GM19395 (cell line): ENCODE data around the gene TRAM2.

ENCODE experiments used
- ATAC-seq: cut with Tn5 transposase; IDR thresholded peaks from one replicate; pipeline ENCODE4 v1.9.1; 2021; ENCODE audit warnings: mild to moderate bottlenecking, moderate library complexity; ENCODE audit not compliant: unreplicated experiment

The TRAM2 gene

GRCh38 chr6:52577022-52577777 lies at the start of gene TRAM2:
Gene TRAM2, minus strand, starts transcription at chr6:52577060. Its CDS starts 145 bp downstream, at chr6:52576915.
- peak; percentile 55 for ATAC-seq

DNA sequence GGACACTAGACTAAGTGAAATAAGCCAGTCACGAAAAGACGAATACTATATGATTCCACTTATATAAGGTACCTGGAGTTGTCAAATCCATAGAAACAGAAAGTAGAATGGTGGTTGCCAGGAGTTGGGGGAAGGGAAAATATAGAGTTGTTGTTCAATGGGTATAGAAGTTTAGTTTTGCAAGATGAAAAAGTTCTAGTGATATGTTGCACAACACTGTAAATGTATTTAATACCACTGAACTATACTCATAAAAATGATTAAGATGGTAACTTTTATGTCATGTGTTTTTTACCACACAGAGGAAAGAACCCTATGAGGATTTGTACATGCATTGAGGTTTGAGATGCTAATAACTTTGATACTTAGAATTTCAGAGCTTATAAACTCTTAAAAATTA lies 46.0 kb upstream of the TRAM2 start:
- no peak for ATAC-seq

- ATAC-seq, result no peak
Observed at GRCh38 chr6:52621631-52622030, 44.8 kb upstream of the TRAM2 start.

GRCh38 chr6:52620906-52621190 lies 44.0 kb upstream of the TRAM2 start:
- ATAC-seq, result no peak

DNA sequence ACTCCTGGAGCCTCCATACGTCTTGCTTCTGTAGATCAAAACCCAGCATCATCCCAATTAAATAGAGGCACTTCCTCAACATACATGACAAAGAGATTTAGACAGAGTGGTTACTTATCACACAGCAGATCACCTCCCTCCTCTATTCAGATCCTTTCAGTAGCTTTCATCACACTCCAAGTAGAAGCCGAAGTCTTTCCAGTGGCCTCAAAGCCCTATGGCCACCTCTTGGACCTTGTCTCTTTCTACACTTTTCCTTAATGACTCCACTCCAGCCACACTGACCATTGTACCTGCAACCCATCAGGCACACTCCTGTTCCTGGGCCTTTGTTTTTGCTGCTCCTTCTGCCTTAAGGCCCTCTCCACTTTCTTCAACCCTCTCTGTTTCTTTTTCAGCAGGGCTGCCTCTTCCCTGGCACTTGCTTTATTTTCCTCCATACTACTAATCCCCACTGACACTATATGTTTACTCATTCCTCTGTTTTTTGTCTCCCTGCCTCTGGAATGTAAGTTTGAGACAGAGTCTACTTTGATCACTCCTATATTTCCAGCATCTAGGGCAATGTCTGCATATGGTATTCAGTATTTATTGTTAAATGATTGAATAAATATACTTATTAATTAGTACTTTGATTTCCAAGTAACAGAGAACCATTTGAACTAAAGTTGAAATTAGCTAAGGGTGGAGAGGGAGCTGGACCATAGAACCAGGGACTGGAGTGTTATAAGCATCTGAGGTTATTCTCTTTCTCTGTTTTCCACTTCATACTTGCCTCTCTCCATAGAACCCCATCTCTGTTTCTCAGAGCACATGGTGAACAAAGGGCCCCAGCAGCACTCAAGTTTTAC lies 43.4 kb upstream of the TRAM2 start:
- no peak for ATAC-seq

- ATAC-seq, result no peak
Observed at GRCh38 chr6:52617087-52617486, 40.2 kb upstream of the TRAM2 start.

- no peak for ATAC-seq
Observed at GRCh38 chr6:52616059-52616690, 39.3 kb upstream of the TRAM2 start.

- no peak for ATAC-seq
Observed at GRCh38 chr6:52612336-52613054, 35.6 kb upstream of the TRAM2 start.

DNA sequence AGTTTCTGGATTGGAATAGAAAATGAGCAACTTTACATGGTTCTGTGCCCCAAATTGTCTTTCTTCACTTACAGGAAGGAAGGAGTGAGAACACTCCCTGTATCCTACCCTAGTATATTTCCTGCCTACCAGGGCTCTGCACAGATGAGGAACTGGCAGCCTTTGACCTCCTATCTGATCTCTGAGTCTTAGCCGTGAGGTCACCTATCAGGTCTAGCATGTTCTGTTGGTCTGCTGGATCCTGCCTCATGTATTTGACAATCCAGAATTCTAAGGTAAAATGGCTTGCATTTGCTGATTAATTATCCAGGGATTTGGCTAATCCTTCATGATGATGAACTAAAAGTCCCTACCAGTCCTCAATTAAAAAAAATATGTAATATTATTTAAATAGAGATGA lies 35.0 kb upstream of the TRAM2 start:
- no peak for ATAC-seq

GRCh38 chr6:52610745-52611355 lies 34.0 kb upstream of the TRAM2 start:
- no peak for ATAC-seq

GRCh38 chr6:52610011-52610410 lies 33.2 kb upstream of the TRAM2 start:
- no peak for ATAC-seq

- no peak for ATAC-seq
Observed at GRCh38 chr6:52605610-52606185, 28.8 kb upstream of the TRAM2 start.

GRCh38 chr6:52603000-52603795 lies 26.3 kb upstream of the TRAM2 start:
- no peak for ATAC-seq

- ATAC-seq, result no peak
Observed at GRCh38 chr6:52598824-52599190, 21.9 kb upstream of the TRAM2 start.

DNA sequence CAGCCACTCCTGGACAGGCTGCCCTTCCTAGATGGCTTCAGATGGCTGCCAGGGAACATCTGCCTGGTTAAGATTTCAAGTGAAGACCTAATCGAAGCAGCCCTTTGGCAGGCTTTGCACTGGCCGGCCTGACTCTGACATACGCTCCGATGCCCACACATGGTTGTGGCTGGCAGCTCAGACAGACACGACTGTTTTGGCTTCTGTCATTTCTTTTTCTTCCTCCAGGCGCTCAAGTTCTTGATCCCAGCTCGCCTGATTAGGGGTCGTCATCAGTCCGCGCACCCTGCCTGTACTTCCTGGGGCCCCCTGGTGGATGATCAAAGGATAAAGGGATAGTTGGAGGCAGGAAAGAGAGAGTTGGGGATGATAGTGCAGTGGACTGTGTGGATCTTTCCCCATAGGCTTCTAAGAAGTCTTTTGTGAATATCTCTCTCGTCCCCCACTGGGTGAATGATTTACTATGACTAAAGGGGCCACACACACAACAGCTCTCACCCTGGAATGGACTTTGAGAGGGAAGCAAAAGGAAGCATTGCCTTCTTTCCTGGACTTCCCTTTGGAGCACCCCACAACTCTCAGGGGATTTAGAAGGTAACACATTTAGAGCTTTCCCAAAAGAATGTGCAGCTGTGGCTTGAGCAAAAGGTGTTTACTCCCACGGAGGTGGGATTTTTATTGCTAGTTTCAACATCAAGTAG lies 21.4 kb upstream of the TRAM2 start:
- ATAC-seq, result no peak

DNA sequence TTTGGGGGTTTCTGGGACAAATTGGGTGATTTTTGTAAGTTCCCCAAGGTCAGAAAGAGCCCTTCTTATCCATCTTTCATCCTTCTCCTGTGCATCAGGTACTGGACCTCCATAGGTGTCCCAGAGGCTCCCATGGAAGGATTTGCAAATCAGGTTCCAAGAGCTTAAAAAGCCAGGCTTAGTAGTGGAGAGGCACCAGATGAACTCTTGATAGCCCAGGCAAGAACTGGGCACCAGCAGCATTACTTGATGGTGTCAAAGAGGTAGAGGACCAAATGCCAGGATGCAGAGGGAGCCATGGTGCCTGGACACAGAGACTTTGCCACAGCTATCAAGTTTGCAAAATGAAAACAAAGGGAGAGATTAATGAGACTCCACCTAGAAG lies 20.9 kb upstream of the TRAM2 start:
- no peak for ATAC-seq

- no peak for ATAC-seq
Observed at GRCh38 chr6:52596371-52597028, 19.6 kb upstream of the TRAM2 start.

- ATAC-seq, result peak; percentile 79
Observed at GRCh38 chr6:52595796-52596130, 18.9 kb upstream of the TRAM2 start.
